MM.1S (cell line): Measurements from ENCODE around the gene CACNA1D.

Source experiments
- DNase-seq: peaks from one replicate; pipeline ENCODE4 v3.0.0-alpha.2; 2015
- H2AFZ ChIP-seq: fragments of 300-600 bp; sonication (generic); 2 replicates; pipeline ENCODE4 v1.6.0; 2016; ENCODE audit warnings: antibody characterized with exemption, low read length
- H3F3A ChIP-seq: fragments of 300-600 bp; sonication (generic); 2 replicates; pipeline ENCODE4 v1.6.1; 2016; ENCODE audit warnings: mild to moderate bottlenecking, antibody characterized with exemption, low read length, moderate library complexity, mixed read lengths; ENCODE audit not compliant: insufficient read depth
- H3K27ac ChIP-seq: fragments of 300-600 bp; sonication (generic); 2 replicates; pipeline ENCODE4 v1.5.1; 2016; ENCODE audit warnings: mild to moderate bottlenecking, low read length
- H3K27me3 ChIP-seq: fragments of 300-600 bp; sonication (generic); replicated peaks from 2 replicates; pipeline ENCODE4 v1.6.0; 2016; ENCODE audit warnings: low read length; ENCODE audit not compliant: insufficient read depth
- H3K36me3 ChIP-seq: fragments of 300-600 bp; sonication (generic); replicated peaks from 2 replicates; pipeline ENCODE4 v1.6.1; 2016; ENCODE audit warnings: mild to moderate bottlenecking, low read length, mixed read lengths; ENCODE audit not compliant: insufficient read depth
- H3K4me1 ChIP-seq: fragments of 300-600 bp; sonication (generic); 2 replicates; pipeline ENCODE4 v1.6.1; 2016; ENCODE audit warnings: low read length, mixed read lengths
- H3K4me2 ChIP-seq: fragments of 300-600 bp; sonication (generic); 2 replicates; pipeline ENCODE4 v1.6.0; 2016; ENCODE audit warnings: low read depth, low read length
- H3K4me3 ChIP-seq: fragments of 300-600 bp; sonication (generic); 2 replicates; pipeline ENCODE4 v1.5.1; 2016; ENCODE audit warnings: low read length, mixed read lengths
- H3K79me2 ChIP-seq: fragments of 300-600 bp; sonication (generic); 2 replicates; pipeline ENCODE4 v1.6.1; 2016; ENCODE audit warnings: mixed run types, low read length, mixed read lengths
- H3K9ac ChIP-seq: fragments of 300-600 bp; sonication (generic); 2 replicates; pipeline ENCODE4 v1.6.1; 2016; ENCODE audit warnings: low read length, mixed read lengths
- H3K9me2 ChIP-seq: fragments of 300-600 bp; sonication (generic); replicated peaks from 2 replicates; pipeline ENCODE4 v1.6.1; 2016; ENCODE audit warnings: mild to moderate bottlenecking, low read length, mixed read lengths; ENCODE audit not compliant: insufficient read depth
- H3K9me3 ChIP-seq: fragments of 300-600 bp; sonication (generic); replicated peaks from 2 replicates; pipeline ENCODE4 v1.6.1; 2016; ENCODE audit warnings: mild to moderate bottlenecking, low read length, mixed read lengths; ENCODE audit not compliant: insufficient read depth
- H4K20me1 ChIP-seq: fragments of 300-600 bp; sonication (generic); 2 replicates; pipeline ENCODE4 v1.6.1; 2016; ENCODE audit warnings: mild to moderate bottlenecking, low read length, moderate library complexity, mixed read lengths; ENCODE audit not compliant: insufficient read depth
- EZH2 ChIP-seq: fragments of 300-600 bp; sonication (generic); optimal IDR thresholded peaks from 2 replicates; pipeline ENCODE3; 2017; ENCODE audit warnings: low read depth, mild to moderate bottlenecking, antibody characterized with exemption, low read length, mixed read lengths
- EZH2phosphoT487 ChIP-seq: fragments of 300-600 bp; sonication (generic); IDR thresholded peaks from 2 replicates; pipeline ENCODE4 v1.6.1; 2018; ENCODE audit warnings: antibody characterized with exemption, low read length
- TF ChIP-seq, protein P1 (sequence below): fragments of 300-600 bp; sonication (generic); IDR thresholded peaks from 2 replicates; pipeline ENCODE4 v1.5.1; 2016; ENCODE audit warnings: antibody characterized with exemption, low read length, mixed read lengths

Gene CACNA1D

DNA sequence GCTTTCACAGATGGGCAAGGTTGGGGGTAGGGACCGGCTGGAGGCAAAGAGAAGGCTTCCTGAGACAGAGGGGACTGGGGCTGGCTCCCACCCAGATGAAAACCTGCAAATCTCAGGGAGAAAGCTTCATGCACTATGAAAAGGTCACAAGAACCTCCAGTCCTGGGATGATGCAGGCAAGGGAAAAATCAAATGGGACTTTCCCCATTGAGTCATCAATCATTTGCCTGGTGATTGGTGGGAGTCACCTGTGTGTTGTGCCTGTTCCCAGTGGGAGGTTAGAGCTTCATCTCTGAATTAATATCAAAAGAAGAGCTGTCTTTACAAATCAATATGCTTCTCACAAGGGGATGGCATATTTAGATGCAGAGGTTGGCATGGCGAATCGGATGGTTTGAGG, 49.9 kb downstream of the CACNA1D start:
- no peak overlapping the region for H3K4me3 ChIP-seq
- H3K4me2 ChIP-seq, result no peak overlapping the region
- no peaks in the 10 kb centered on the region for H4K20me1 ChIP-seq
- no peaks in the 10 kb centered on the region for H3K79me2 ChIP-seq
- H3K36me3 ChIP-seq, result no peaks in the 10 kb centered on the region
- no peaks in the 10 kb centered on the region for H3K9me3 ChIP-seq
- no peak overlapping the region for H3K27ac ChIP-seq
- no peaks in the 10 kb centered on the region for H3F3A ChIP-seq
- H3K9me2 ChIP-seq, result no peaks in the 10 kb centered on the region
- DNase-seq, result no peak
- no peak overlapping the region for H2AFZ ChIP-seq
- H3K9ac ChIP-seq, result no peak overlapping the region
- TF ChIP-seq, protein P1, sequence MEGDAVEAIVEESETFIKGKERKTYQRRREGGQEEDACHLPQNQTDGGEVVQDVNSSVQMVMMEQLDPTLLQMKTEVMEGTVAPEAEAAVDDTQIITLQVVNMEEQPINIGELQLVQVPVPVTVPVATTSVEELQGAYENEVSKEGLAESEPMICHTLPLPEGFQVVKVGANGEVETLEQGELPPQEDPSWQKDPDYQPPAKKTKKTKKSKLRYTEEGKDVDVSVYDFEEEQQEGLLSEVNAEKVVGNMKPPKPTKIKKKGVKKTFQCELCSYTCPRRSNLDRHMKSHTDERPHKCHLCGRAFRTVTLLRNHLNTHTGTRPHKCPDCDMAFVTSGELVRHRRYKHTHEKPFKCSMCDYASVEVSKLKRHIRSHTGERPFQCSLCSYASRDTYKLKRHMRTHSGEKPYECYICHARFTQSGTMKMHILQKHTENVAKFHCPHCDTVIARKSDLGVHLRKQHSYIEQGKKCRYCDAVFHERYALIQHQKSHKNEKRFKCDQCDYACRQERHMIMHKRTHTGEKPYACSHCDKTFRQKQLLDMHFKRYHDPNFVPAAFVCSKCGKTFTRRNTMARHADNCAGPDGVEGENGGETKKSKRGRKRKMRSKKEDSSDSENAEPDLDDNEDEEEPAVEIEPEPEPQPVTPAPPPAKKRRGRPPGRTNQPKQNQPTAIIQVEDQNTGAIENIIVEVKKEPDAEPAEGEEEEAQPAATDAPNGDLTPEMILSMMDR, result no peak
- TF ChIP-seq EZH2 (no peak), EZH2phosphoT487 (no peak)
- no peaks in the 10 kb centered on the region for H3K4me1 ChIP-seq
- H3K27me3 ChIP-seq, result no peaks in the 10 kb centered on the region

DNA sequence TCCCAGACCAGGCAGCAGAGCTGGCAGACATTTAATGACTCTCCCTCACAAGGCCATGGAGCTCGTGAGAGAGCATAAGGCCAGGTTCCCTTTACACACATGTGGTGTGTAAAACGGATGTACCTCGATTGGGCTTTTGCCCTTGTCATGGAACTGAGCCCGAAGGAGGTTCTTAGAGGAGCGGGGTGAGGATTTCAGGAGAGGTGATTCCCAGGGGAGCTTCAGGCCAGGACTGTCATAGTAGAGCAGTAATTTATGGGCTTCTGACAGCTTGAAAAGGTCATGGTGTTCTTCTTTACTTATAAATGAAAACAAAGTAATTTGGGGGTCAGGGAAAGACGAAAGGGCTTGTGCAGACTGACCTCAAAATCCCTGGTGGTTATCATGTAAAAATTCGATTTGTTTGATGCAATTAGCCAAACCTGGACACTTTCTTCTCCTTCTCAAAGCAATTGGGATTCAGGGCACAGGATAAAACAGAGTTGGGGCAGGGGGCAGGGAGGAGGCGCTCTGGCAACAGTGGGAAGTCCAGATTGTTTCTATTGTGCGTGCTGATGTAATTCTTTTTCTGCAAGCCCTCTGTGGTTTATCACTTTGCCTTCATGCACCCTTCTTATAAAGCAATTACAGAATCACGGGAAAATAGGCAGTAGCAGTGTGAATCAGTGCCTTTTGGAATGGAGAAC, 51.0 kb downstream of the CACNA1D start:
- H3K9me3 ChIP-seq, result no peaks in the 10 kb centered on the region
- H3K27me3 ChIP-seq, result no peaks in the 10 kb centered on the region
- no peaks in the 10 kb centered on the region for H3K4me1 ChIP-seq
- no peak for TF ChIP-seq EZH2phosphoT487
- TF ChIP-seq, protein P1, result no peak
- no peak for TF ChIP-seq EZH2
- no peak overlapping the region for H3K9ac ChIP-seq
- H3K27ac ChIP-seq, result no peak overlapping the region
- H3F3A ChIP-seq, result no peaks in the 10 kb centered on the region
- H3K79me2 ChIP-seq, result no peaks in the 10 kb centered on the region
- no peaks in the 10 kb centered on the region for H3K9me2 ChIP-seq
- no peak overlapping the region for H2AFZ ChIP-seq
- DNase-seq, result no peak
- H3K4me3 ChIP-seq, result no peak overlapping the region
- no peaks in the 10 kb centered on the region for H3K36me3 ChIP-seq
- no peak overlapping the region for H3K4me2 ChIP-seq
- H4K20me1 ChIP-seq, result no peaks in the 10 kb centered on the region

DNA sequence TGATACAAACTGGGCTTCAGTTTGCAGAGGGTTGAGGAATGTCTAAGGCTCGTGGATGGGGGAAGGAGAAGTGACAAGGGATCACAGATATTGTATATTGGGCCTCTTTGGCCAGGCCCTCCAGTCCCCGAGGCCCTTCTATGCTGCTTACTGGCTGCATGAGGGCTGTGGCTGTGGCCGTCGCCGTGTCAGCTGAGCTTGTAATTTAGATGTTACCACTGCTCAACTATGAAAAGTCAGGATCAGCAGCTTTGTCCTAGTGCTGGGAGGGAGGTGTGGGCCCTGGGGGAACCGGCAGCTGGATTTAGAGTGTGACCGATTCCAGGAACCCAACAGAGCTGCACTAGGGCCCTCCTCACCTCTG, 51.6 kb downstream of the CACNA1D start:
- no peaks in the 10 kb centered on the region for H3K27me3 ChIP-seq
- no peak overlapping the region for H2AFZ ChIP-seq
- H3K79me2 ChIP-seq, result no peaks in the 10 kb centered on the region
- no peak overlapping the region for H3K4me2 ChIP-seq
- H3K9me2 ChIP-seq, result no peaks in the 10 kb centered on the region
- H3K27ac ChIP-seq, result no peak overlapping the region
- no peaks in the 10 kb centered on the region for H3K9me3 ChIP-seq
- no peak for TF ChIP-seq EZH2
- TF ChIP-seq, protein P1, result no peak
- H3F3A ChIP-seq, result no peaks in the 10 kb centered on the region
- DNase-seq, result no peak
- H3K9ac ChIP-seq, result no peak overlapping the region
- no peaks in the 10 kb centered on the region for H3K36me3 ChIP-seq
- no peaks in the 10 kb centered on the region for H4K20me1 ChIP-seq
- no peak overlapping the region for H3K4me3 ChIP-seq
- H3K4me1 ChIP-seq, result no peaks in the 10 kb centered on the region
